ENCODE results near the gene MYF5.

MYF5 gene

DNA sequence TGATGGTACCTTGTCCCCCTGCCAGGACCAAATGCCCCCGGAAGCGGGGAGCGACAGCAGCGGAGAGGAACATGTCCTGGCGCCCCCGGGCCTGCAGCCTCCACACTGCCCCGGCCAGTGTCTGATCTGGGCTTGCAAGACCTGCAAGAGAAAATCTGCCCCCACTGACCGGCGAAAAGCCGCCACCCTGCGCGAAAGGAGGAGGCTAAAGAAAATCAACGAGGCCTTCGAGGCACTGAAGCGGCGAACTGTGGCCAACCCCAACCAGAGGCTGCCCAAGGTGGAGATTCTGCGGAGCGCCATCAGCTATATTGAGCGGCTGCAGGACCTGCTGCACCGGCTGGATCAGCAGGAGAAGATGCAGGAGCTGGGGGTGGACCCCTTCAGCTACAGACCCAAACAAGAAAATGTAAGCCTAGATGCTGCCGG lies 8.9 kb upstream of the MYF5 start:
- no peaks in the 10 kb centered on the region for H3K36me3 ChIP-seq (ENCODE audit: control insufficient read depth in 2 of 2, insufficient read depth in 2 of 2, low read length in 2 of 2)
- no peak overlapping the region for H3K4me3 ChIP-seq (ENCODE audit: low read length in 2 of 2)
- H3K9ac ChIP-seq (ENCODE audit: low read length in 2 of 2) = peak overlapping the region in 1 of 2 donors; percentile 43
- H3K27ac ChIP-seq (ENCODE audit: low read length) = no peak overlapping the region
- no peaks in the 10 kb centered on the region for H3K4me1 ChIP-seq (ENCODE audit: control insufficient read depth, insufficient read depth, low read length)
- H3K27me3 ChIP-seq (ENCODE audit: control insufficient read depth in 1 of 2, insufficient read depth in 2 of 2, low read length in 2 of 2) = peaks cover 6 to 11% of the 10 kb centered on the region in 2 donors
- no peaks in the 10 kb centered on the region for H3K9me3 ChIP-seq (ENCODE audit: control insufficient read depth in 2 of 2, low read length in 2 of 2)

DNA sequence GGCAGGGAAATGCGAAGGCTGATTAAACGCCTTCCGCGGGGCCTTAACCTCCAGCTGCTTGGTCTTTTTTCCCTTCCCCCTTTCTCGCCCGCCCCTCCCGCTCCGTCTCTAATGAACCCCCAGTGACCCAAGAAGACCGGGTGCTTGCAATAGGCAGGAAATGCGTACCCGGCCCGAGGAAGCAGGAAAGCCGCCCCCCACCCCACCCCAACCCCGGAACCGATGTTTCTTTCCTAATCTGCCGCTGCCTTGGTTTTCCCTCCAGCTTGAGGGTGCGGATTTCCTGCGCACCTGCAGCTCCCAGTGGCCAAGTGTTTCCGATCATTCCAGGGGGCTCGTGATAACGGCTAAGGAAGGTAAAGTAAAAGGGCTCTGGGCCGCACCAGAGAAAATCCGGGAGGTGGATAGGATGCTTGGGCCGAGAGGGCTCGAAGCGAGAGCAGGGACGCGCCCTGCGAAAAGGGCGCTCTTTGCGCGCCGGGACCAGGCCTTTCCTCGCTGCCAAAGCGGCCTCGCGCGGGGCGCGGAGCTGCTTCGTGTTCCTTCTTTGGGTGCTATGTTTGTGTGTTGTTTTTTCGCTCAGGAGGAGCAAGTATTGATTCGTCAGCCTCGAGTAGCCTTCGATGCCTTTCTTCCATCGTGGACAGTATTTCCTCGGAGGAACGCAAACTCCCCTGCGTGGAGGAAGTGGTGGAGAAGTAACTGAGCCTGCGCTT lies 8.3 kb upstream of the MYF5 start:
- Histone ChIP-seq H3K27ac (ENCODE audit: low read length) (no peak overlapping the region), H3K4me1 (ENCODE audit: control insufficient read depth, insufficient read depth, low read length) (no peaks in the 10 kb centered on the region), H3K9ac (ENCODE audit: low read length in 2 of 2) (no peak overlapping the region), H3K27me3 (ENCODE audit: control insufficient read depth in 1 of 2, insufficient read depth in 2 of 2, low read length in 2 of 2) (peaks cover 6 to 11% of the 10 kb centered on the region in 2 donors), H3K4me3 (ENCODE audit: low read length in 2 of 2) (peak overlapping the region in 1 of 2 donors; percentile 17), H3K9me3 (ENCODE audit: control insufficient read depth in 2 of 2, low read length in 2 of 2) (no peaks in the 10 kb centered on the region), H3K36me3 (ENCODE audit: control insufficient read depth in 2 of 2, insufficient read depth in 2 of 2, low read length in 2 of 2) (no peaks in the 10 kb centered on the region)

DNA sequence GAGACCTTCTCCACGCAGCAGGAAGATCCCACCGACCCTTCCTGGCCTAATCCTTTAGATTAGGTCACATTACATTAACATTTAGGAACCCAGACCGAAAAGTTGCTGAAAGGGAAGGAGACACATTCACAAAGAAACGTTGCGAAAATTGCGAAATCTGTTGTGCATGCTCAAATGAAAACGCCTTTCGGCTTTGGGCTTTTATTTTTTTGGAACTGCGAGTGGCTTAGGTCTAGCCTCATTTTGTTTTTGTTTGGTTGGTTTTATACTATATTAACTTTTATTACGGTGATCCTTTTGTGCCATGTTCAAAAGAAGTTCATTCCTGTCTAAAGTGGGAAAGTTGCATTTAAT lies 7.8 kb upstream of the MYF5 start:
- no peak overlapping the region for H3K9ac ChIP-seq (ENCODE audit: low read length in 2 of 2)
- H3K27me3 ChIP-seq (ENCODE audit: control insufficient read depth in 1 of 2, insufficient read depth in 2 of 2, low read length in 2 of 2) = peaks cover 6 to 11% of the 10 kb centered on the region in 2 donors
- no peak overlapping the region for H3K27ac ChIP-seq (ENCODE audit: low read length)
- peak overlapping the region in 1 of 2 donors; percentile 17 for H3K4me3 ChIP-seq (ENCODE audit: low read length in 2 of 2)
- no peaks in the 10 kb centered on the region for H3K36me3 ChIP-seq (ENCODE audit: control insufficient read depth in 2 of 2, insufficient read depth in 2 of 2, low read length in 2 of 2)
- H3K9me3 ChIP-seq (ENCODE audit: control insufficient read depth in 2 of 2, low read length in 2 of 2) = no peaks in the 10 kb centered on the region
- H3K4me1 ChIP-seq (ENCODE audit: control insufficient read depth, insufficient read depth, low read length) = no peaks in the 10 kb centered on the region

DNA sequence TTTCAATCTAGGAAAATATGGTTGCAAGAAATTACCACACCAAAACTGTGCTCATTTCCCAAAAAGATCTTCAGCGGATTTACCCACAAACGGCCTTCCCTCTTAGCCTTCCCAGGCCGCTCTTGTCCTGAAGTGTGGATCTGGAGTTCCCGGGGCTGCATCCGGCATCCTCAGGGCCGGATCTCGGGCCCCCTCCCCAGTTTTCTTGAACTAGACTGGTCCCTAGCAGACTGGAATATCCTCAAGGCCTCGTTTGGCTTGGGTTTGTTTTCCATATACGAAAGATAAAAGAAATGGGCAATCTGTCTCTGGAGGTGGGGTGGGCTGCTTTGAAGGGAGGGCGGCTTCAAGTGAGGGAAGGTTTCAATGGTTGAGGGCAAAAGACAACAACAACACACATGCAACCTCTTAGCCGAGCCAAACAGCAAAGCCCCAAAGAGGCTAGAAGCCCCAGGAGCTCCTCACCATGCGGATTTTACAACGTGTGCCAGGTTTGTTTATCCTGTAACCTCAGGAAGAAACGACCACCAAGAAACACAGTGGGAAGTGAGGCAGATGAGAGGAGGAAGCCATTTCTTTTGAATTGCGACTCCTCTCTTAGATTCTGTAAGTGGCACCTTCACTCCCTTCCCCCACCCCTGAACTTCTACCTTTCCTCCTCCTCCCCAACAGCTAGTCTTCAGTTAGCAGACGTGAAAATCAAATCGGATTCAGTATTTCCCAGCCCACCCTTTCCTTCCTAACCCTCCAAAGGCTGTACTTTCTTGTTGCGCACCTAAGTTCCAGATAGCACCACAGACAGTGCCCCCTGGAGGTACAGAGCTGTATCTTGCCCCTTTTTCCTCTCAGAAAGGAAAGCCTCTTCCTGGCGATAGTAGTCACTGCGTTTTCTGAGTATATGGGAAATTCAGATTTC lies 6.6 kb upstream of the MYF5 start:
- Histone ChIP-seq H3K4me3 (ENCODE audit: low read length in 2 of 2) (no peak overlapping the region), H3K27me3 (ENCODE audit: control insufficient read depth in 1 of 2, insufficient read depth in 2 of 2, low read length in 2 of 2) (peaks cover 6 to 11% of the 10 kb centered on the region in 2 donors), H3K9ac (ENCODE audit: low read length in 2 of 2) (no peak overlapping the region), H3K36me3 (ENCODE audit: control insufficient read depth in 2 of 2, insufficient read depth in 2 of 2, low read length in 2 of 2) (no peaks in the 10 kb centered on the region), H3K4me1 (ENCODE audit: control insufficient read depth, insufficient read depth, low read length) (no peaks in the 10 kb centered on the region), H3K27ac (ENCODE audit: low read length) (no peak overlapping the region), H3K9me3 (ENCODE audit: control insufficient read depth in 2 of 2, low read length in 2 of 2) (no peaks in the 10 kb centered on the region)

DNA sequence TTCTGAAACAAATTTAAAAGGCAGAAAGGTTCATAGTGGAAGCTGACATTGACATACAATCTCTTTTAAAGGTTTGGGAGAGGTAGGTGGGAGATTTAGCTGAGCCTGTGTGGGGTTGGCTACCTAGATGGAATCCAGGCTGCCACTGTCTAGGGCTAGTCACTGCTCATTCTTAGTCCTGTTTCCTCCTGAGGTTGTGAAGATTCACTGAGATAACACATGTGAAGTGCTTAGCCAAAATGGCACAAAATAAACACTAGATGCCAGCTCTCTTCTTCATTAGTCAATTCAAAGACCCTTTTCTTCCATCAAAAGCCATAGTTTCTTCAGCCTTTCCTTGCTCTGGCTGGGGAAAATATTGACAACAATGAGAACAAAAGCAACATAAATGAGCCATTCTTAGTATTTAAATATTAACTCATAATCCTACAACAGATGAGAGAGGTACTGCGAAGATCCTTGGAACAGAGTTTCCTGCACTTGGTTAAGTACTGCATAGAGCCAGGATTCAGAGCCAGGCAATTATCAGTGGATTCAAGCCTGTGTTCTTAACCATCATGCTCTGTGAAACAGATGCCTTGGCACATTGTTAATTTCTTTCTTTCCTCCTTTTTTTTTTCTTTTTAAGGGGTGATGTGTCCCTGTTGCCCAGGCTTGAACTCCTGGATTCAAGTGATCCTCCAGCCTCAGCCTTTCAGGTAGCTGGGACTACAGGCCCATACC lies 5.8 kb upstream of the MYF5 start:
- H3K36me3 ChIP-seq (ENCODE audit: control insufficient read depth in 2 of 2, insufficient read depth in 2 of 2, low read length in 2 of 2) = no peaks in the 10 kb centered on the region
- no peak overlapping the region for H3K4me3 ChIP-seq (ENCODE audit: low read length in 2 of 2)
- no peak overlapping the region for H3K9ac ChIP-seq (ENCODE audit: low read length in 2 of 2)
- H3K27ac ChIP-seq (ENCODE audit: low read length) = no peak overlapping the region
- H3K9me3 ChIP-seq (ENCODE audit: control insufficient read depth in 2 of 2, low read length in 2 of 2) = no peaks in the 10 kb centered on the region
- H3K4me1 ChIP-seq (ENCODE audit: control insufficient read depth, insufficient read depth, low read length) = no peaks in the 10 kb centered on the region
- peaks cover 8 to 15% of the 10 kb centered on the region in 2 donors for H3K27me3 ChIP-seq (ENCODE audit: control insufficient read depth in 1 of 2, insufficient read depth in 2 of 2, low read length in 2 of 2)

DNA sequence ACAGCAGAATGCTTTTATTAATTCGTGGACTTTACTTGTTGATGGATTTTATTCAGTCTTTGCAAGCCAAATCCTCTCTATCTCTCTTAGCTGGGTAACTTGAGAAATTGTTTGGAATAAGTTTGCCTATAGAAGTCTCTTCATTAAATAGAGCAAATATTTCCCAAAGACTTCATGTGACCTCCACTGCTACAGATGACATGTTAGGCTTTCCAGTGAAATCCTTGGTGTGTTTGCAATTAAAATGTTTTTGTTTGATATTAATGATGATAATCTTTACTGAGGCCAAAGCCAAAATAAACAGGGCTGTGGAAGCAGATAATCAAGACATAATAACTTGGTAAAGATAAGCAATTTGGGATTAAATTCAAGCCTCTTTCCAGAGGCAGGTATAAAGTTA lies 4.8 kb upstream of the MYF5 start:
- H3K27ac ChIP-seq (ENCODE audit: low read length) = no peak overlapping the region
- H3K9me3 ChIP-seq (ENCODE audit: control insufficient read depth in 2 of 2, low read length in 2 of 2) = no peaks in the 10 kb centered on the region
- no peaks in the 10 kb centered on the region for H3K4me1 ChIP-seq (ENCODE audit: control insufficient read depth, insufficient read depth, low read length)
- H3K9ac ChIP-seq (ENCODE audit: low read length in 2 of 2) = no peak overlapping the region
- H3K27me3 ChIP-seq (ENCODE audit: control insufficient read depth in 1 of 2, insufficient read depth in 2 of 2, low read length in 2 of 2) = peaks cover 8 to 20% of the 10 kb centered on the region in 2 donors
- no peak overlapping the region for H3K4me3 ChIP-seq (ENCODE audit: low read length in 2 of 2)
- no peaks in the 10 kb centered on the region for H3K36me3 ChIP-seq (ENCODE audit: control insufficient read depth in 2 of 2, insufficient read depth in 2 of 2, low read length in 2 of 2)

DNA sequence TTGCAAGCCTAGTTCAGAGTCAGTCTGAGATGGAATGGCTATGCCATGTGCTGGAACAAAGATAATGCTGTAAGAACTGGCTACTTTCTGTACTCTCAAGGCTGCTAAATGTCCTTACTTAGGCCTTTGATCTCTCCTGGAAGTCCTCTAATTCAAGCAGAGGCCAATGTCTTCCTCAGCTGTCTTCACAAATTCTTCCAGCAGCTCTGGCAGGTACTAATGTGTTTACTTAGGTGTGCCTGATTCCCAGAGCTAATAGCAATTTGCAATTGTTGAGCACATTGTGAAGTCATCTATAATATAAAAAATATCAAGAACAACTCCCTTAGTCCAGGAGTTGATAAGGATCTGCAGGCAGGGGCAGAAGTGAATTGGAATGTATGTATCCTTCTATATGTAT lies 3.8 kb upstream of the MYF5 start:
- Histone ChIP-seq H3K9me3 (ENCODE audit: control insufficient read depth in 2 of 2, low read length in 2 of 2) (peaks cover 0 to 4% of the 10 kb centered on the region in 2 donors), H3K36me3 (ENCODE audit: control insufficient read depth in 2 of 2, insufficient read depth in 2 of 2, low read length in 2 of 2) (no peaks in the 10 kb centered on the region), H3K27me3 (ENCODE audit: control insufficient read depth in 1 of 2, insufficient read depth in 2 of 2, low read length in 2 of 2) (peaks cover 14 to 21% of the 10 kb centered on the region in 2 donors), H3K4me1 (ENCODE audit: control insufficient read depth, insufficient read depth, low read length) (no peaks in the 10 kb centered on the region), H3K9ac (ENCODE audit: low read length in 2 of 2) (no peak overlapping the region), H3K4me3 (ENCODE audit: low read length in 2 of 2) (no peak overlapping the region), H3K27ac (ENCODE audit: low read length) (no peak overlapping the region)

DNA sequence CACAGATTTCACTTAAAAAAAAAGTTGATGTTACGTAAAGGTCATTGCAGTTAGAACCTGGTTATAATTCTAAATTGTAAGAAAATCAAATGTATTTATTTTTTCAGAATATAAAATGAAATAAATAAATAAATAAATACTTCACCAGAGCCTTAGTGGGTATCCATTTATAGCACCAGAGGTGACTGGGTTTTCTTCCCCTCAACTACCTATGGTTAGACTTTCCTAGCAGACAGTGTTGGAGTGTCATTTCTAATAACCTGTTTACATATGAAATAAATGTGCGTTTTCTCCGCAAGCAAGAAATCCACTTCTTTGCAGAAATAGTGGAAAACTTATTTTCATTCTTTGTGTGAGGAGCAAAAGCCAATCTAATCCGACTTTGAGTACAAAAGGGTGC lies 3.3 kb upstream of the MYF5 start:
- Histone ChIP-seq H3K4me3 (ENCODE audit: low read length in 2 of 2) (no peak overlapping the region), H3K27me3 (ENCODE audit: control insufficient read depth in 1 of 2, insufficient read depth in 2 of 2, low read length in 2 of 2) (peaks cover 13 to 19% of the 10 kb centered on the region in 2 donors)

DNA sequence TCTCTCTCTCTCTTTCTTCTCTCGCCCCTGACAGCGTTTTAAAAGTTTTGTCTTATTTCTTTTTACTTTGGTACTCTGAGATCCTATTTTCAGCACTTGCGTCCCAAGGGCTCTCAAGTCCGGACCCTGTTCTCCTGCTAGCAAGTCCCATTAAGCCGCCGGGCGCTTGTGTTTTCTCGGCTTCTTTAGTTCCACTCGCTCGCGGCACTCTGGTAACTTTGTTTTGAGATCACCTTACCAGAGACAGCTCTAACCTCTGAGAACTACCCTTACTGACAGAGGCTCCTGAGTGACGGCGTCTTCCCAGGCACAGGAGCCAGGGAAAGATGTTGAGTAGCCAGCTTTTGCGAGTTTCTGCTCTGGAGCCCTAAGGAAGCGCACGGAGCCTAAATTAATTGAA lies 2.7 kb upstream of the MYF5 start:
- Histone ChIP-seq H3K4me3 (ENCODE audit: low read length in 2 of 2) (no peak overlapping the region), H3K4me1 (ENCODE audit: control insufficient read depth, insufficient read depth, low read length) (no peaks in the 10 kb centered on the region), H3K9me3 (ENCODE audit: control insufficient read depth in 2 of 2, low read length in 2 of 2) (peaks cover 0 to 4% of the 10 kb centered on the region in 2 donors), H3K36me3 (ENCODE audit: control insufficient read depth in 2 of 2, insufficient read depth in 2 of 2, low read length in 2 of 2) (no peaks in the 10 kb centered on the region), H3K9ac (ENCODE audit: low read length in 2 of 2) (no peak overlapping the region), H3K27me3 (ENCODE audit: control insufficient read depth in 1 of 2, insufficient read depth in 2 of 2, low read length in 2 of 2) (peaks cover 8 to 17% of the 10 kb centered on the region in 2 donors), H3K27ac (ENCODE audit: low read length) (no peak overlapping the region)

More for the DNA sequence above, 3.3 kb upstream of the MYF5 start:
- Histone ChIP-seq H3K4me1 (ENCODE audit: control insufficient read depth, insufficient read depth, low read length) (no peaks in the 10 kb centered on the region), H3K9ac (ENCODE audit: low read length in 2 of 2) (no peak overlapping the region), H3K9me3 (ENCODE audit: control insufficient read depth in 2 of 2, low read length in 2 of 2) (peaks cover 0 to 4% of the 10 kb centered on the region in 2 donors), H3K27ac (ENCODE audit: low read length) (no peak overlapping the region), H3K36me3 (ENCODE audit: control insufficient read depth in 2 of 2, insufficient read depth in 2 of 2, low read length in 2 of 2) (no peaks in the 10 kb centered on the region)

DNA sequence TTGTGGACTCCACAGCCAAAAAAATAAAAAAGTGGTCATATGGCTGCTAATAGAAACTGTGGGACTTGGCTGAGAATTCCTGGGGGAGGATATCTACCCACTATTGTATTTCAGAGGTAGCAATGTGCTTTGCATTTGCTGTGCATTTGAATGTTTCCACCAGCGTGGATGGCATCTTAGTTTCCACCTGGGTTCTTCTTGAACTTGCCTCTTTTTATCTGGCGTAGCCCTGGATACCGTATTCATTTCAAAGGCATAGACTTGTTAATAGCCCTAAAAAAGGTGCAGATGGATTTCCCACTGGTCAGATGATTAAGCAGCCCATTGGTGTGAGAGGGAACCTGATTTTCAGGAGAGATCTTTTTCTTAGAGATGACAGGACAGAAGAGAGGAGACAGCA lies 1.9 kb upstream of the MYF5 start:
- Histone ChIP-seq H3K27me3 (ENCODE audit: control insufficient read depth in 1 of 2, insufficient read depth in 2 of 2, low read length in 2 of 2) (peaks cover 8 to 17% of the 10 kb centered on the region in 2 donors), H3K36me3 (ENCODE audit: control insufficient read depth in 2 of 2, insufficient read depth in 2 of 2, low read length in 2 of 2) (no peaks in the 10 kb centered on the region), H3K9ac (ENCODE audit: low read length in 2 of 2) (no peak overlapping the region), H3K9me3 (ENCODE audit: control insufficient read depth in 2 of 2, low read length in 2 of 2) (peaks cover 0 to 4% of the 10 kb centered on the region in 2 donors), H3K27ac (ENCODE audit: low read length) (no peak overlapping the region), H3K4me1 (ENCODE audit: control insufficient read depth, insufficient read depth, low read length) (no peaks in the 10 kb centered on the region), H3K4me3 (ENCODE audit: low read length in 2 of 2) (no peak overlapping the region)
